ENCODE data around the gene ZFP36L1.
A peak's percentile ranks its signal among the peaks of the same experiment; 100 is the strongest.

ZFP36L1 gene

GRCh38 chr14:68782091-68782981, 10.5 kb downstream of the ZFP36L1 start:
- peak overlapping the region; percentile 95; the same call in 1 of the 2 replicates for H3K27ac ChIP-seq
- H3K36me3 ChIP-seq, result no peaks in the 10 kb centered on the region
- TF ChIP-seq CTCF (IDR thresholded peaks at IDR 0.05; ENCODE audit: low read depth, low read length), result no peak
- DNase-seq, result no peak
- no peaks in the 10 kb centered on the region for H3K27me3 ChIP-seq (ENCODE audit: insufficient read depth, low read depth, severe bottlenecking)
- H3K4me3 ChIP-seq (ENCODE audit: low read depth, low read length), result no peak overlapping the region
- H3K9me3 ChIP-seq (ENCODE audit: severe bottlenecking), result no peaks in the 10 kb centered on the region

- H3K36me3 ChIP-seq, result no peaks in the 10 kb centered on the region
- TF ChIP-seq CTCF (IDR thresholded peaks at IDR 0.05; ENCODE audit: low read depth, low read length), result no peak
- H3K4me3 ChIP-seq (ENCODE audit: low read depth, low read length), result peak overlapping the region; percentile 10; the same call in 1 of the 2 replicates
- H3K27me3 ChIP-seq (ENCODE audit: insufficient read depth, low read depth, severe bottlenecking), result no peaks in the 10 kb centered on the region
- peak; percentile 82 for DNase-seq
- peak overlapping the region; percentile 95 for H3K27ac ChIP-seq
- H3K9me3 ChIP-seq (ENCODE audit: severe bottlenecking), result no peaks in the 10 kb centered on the region
These were observed 11.5 kb downstream of the ZFP36L1 start for GRCh38 chr14:68781161-68782021.

GRCh38 chr14:68780358-68781160, 12.3 kb downstream of the ZFP36L1 start:
- DNase-seq, result peak; percentile 88
- Histone ChIP-seq H3K27ac (peak overlapping the region; percentile 95), H3K27me3 (ENCODE audit: insufficient read depth, low read depth, severe bottlenecking) (no peaks in the 10 kb centered on the region), H3K36me3 (no peaks in the 10 kb centered on the region), H3K4me3 (ENCODE audit: low read depth, low read length) (peak overlapping the region; percentile 10; the same call in 1 of the 2 replicates), H3K9me3 (ENCODE audit: severe bottlenecking) (no peaks in the 10 kb centered on the region)
- no peak for TF ChIP-seq CTCF (IDR thresholded peaks at IDR 0.05; ENCODE audit: low read depth, low read length)

- Histone ChIP-seq H3K36me3 (no peaks in the 10 kb centered on the region), H3K27ac (peak overlapping the region; percentile 95), H3K4me3 (ENCODE audit: low read depth, low read length) (no peak overlapping the region), H3K9me3 (ENCODE audit: severe bottlenecking) (peaks cover 2% of the 10 kb centered on the region), H3K27me3 (ENCODE audit: insufficient read depth, low read depth, severe bottlenecking) (no peaks in the 10 kb centered on the region)
- TF ChIP-seq CTCF (IDR thresholded peaks at IDR 0.05; ENCODE audit: low read depth, low read length), result no peak
- DNase-seq, result no peak
These were observed 13.0 kb downstream of the ZFP36L1 start for GRCh38 chr14:68779761-68780323.

GRCh38 chr14:68777644-68778043, 15.2 kb downstream of the ZFP36L1 start:
- H3K36me3 ChIP-seq, result no peaks in the 10 kb centered on the region
- H3K27me3 ChIP-seq (ENCODE audit: insufficient read depth, low read depth, severe bottlenecking), result no peaks in the 10 kb centered on the region
- H3K9me3 ChIP-seq (ENCODE audit: severe bottlenecking), result peaks cover 2% of the 10 kb centered on the region
- H3K27ac ChIP-seq, result no peak overlapping the region
- H3K4me3 ChIP-seq (ENCODE audit: low read depth, low read length), result no peak overlapping the region
- no peak for TF ChIP-seq CTCF (IDR thresholded peaks at IDR 0.05; ENCODE audit: low read depth, low read length)
- DNase-seq, result no peak

All from WERI-Rb-1 (cell line).